WTC11 (cell line): ENCODE measurements around the gene DNMT3A. TPM values are rescaled to one million over a fixed set of nuclear protein-coding genes. Genes with fewer than 3 reads are reported as not detected.

ENCODE experiments used
- ATAC-seq: fragments of 200-7000 bp; cut with Tn5 transposase; 2 replicates; pipeline ENCODE4 v1.10.0; 2021; ENCODE audit warnings: mild to moderate bottlenecking, moderate library complexity
- CTCF ChIA-PET: fragments of 300-600 bp; sonication (Branson Sonifier 250); formaldehyde crosslinking; loops from one replicate; lab custom pipeline; 2021; ENCODE audit warnings: antibody characterized with exemption; lab: Charles Lee
- POLR2A ChIA-PET: fragments of 350-600 bp; sonication (Branson Sonifier 250); formaldehyde crosslinking; loops from one replicate; lab custom pipeline; 2021; ENCODE audit warnings: antibody characterized with exemption; lab: Charles Lee
- DNase-seq: peaks from one replicate; pipeline ENCODE4 v3.0.0; 2021; ENCODE audit warnings: low spot score
- H3K27ac Mint-ChIP-seq: 2 replicates; pipeline ENCODE4 v1.8.0; 2021; ENCODE audit warnings: mixed read lengths
- H3K27me3 Mint-ChIP-seq: 2 replicates; pipeline ENCODE4 v1.8.0; 2021; ENCODE audit warnings: low read depth, mild to moderate bottlenecking, moderate library complexity, mixed read lengths
- H3K36me3 Mint-ChIP-seq: 2 replicates; pipeline ENCODE4 v1.8.0; 2021; ENCODE audit warnings: mixed read lengths
- H3K4me1 Mint-ChIP-seq: 2 replicates; pipeline ENCODE4 v1.8.0; 2022; ENCODE audit warnings: mixed read lengths
- H3K4me3 Mint-ChIP-seq: 2 replicates; pipeline ENCODE4 v1.8.0; 2021; ENCODE audit warnings: mild to moderate bottlenecking, moderate library complexity, mixed read lengths
- H3K9me3 Mint-ChIP-seq: 2 replicates; pipeline ENCODE4 v1.8.0; 2021; ENCODE audit warnings: mixed read lengths
- AFF4 ChIP-seq: sonication (generic); formaldehyde crosslinking; IDR thresholded peaks from 2 replicates; pipeline ENCODE4 v1.8.1; 2023; ENCODE audit warnings: mild to moderate bottlenecking, missing genetic modification reagents, borderline replicate concordance
- E2F5 ChIP-seq: sonication (generic); formaldehyde crosslinking; IDR thresholded peaks from 2 replicates; pipeline ENCODE4 v1.8.1; 2022; ENCODE audit warnings: mild to moderate bottlenecking, moderate library complexity, missing genetic modification reagents
- ELF4 ChIP-seq: sonication (generic); formaldehyde crosslinking; IDR thresholded peaks from 2 replicates; pipeline ENCODE4 v1.8.1; 2022; ENCODE audit warnings: low read depth, mild to moderate bottlenecking, moderate library complexity, missing genetic modification reagents
- GTF2I ChIP-seq: fragments of 250-450 bp; sonication (Bioruptor Pico); conservative IDR thresholded peaks from 2 replicates; pipeline ENCODE4 v1.4.0; 2021; ENCODE audit warnings: mild to moderate bottlenecking
- NFATC4 ChIP-seq: fragments of 250-450 bp; sonication (Bioruptor Pico); IDR thresholded peaks from 2 replicates; pipeline ENCODE4 v1.9.0; 2021; ENCODE audit warnings: mild to moderate bottlenecking
- NR3C1 ChIP-seq: sonication (generic); formaldehyde crosslinking; conservative IDR thresholded peaks from 2 replicates; pipeline ENCODE4 v1.8.1; 2023; ENCODE audit warnings: low read depth, mild to moderate bottlenecking, missing genetic modification reagents
- OVOL2 ChIP-seq: fragments of 250-450 bp; sonication (Bioruptor Pico); IDR thresholded peaks from 2 replicates; pipeline ENCODE4 v1.9.0; 2021; ENCODE audit warnings: mild to moderate bottlenecking, borderline replicate concordance
- PRRX2 ChIP-seq: fragments of 250-450 bp; sonication (Bioruptor Pico); IDR thresholded peaks from 2 replicates; pipeline ENCODE4 v1.8.0; 2021; ENCODE audit warnings: mild to moderate bottlenecking
- ZBTB21 ChIP-seq: sonication (generic); formaldehyde crosslinking; IDR thresholded peaks from 2 replicates; pipeline ENCODE4 v1.8.1; 2023; ENCODE audit warnings: mild to moderate bottlenecking, missing genetic modification reagents, borderline replicate concordance
- ZBTB43 ChIP-seq: sonication (generic); formaldehyde crosslinking; IDR thresholded peaks from 2 replicates; pipeline ENCODE4 v1.8.1; 2023; ENCODE audit warnings: mild to moderate bottlenecking, missing genetic modification reagents
- ZNF121 ChIP-seq: sonication (generic); formaldehyde crosslinking; IDR thresholded peaks from 2 replicates; pipeline ENCODE4 v1.8.0; 2023; ENCODE audit warnings: missing genetic modification reagents
- ZNF416 ChIP-seq: fragments of 250-450 bp; sonication (Bioruptor Pico); IDR thresholded peaks from 2 replicates; pipeline ENCODE4 v1.9.0; 2021; ENCODE audit warnings: mild to moderate bottlenecking, inconsistent platforms
- ZNF423 ChIP-seq: fragments of 250-450 bp; sonication (Bioruptor Pico); IDR thresholded peaks from 2 replicates; pipeline ENCODE4 v2.1.2; 2022; ENCODE audit warnings: mild to moderate bottlenecking, moderate library complexity
- ZNF671 ChIP-seq: fragments of 250-450 bp; sonication (Bioruptor Pico); IDR thresholded peaks from 2 replicates; pipeline ENCODE4 v1.8.0; 2021; ENCODE audit warnings: mild to moderate bottlenecking
- total RNA-seq: library from RNA; stranded (reverse); gene quantifications from 3 replicates; pipeline ENCODE4 v1.2.3, GENCODE V29; 2021
- TF ChIP-seq, protein P1 (sequence below): sonication (generic); formaldehyde crosslinking; IDR thresholded peaks from 2 replicates; pipeline ENCODE4 v1.8.1; 2023; ENCODE audit warnings: mild to moderate bottlenecking, missing genetic modification reagents, moderate library complexity
- TF ChIP-seq, protein P2 (sequence below): sonication (generic); formaldehyde crosslinking; IDR thresholded peaks from 2 replicates; pipeline ENCODE4 v1.8.1; 2022; ENCODE audit warnings: low read depth, mild to moderate bottlenecking, moderate library complexity, missing genetic modification reagents, borderline replicate concordance
- TF ChIP-seq, protein P3 (sequence below): fragments of 250-450 bp; sonication (Bioruptor Pico); IDR thresholded peaks from 2 replicates; pipeline ENCODE4 v1.9.0; 2021; ENCODE audit warnings: moderate library complexity, mild to moderate bottlenecking, inconsistent platforms, borderline replicate concordance
- TF ChIP-seq, protein P4 (sequence below): fragments of 250-450 bp; sonication (Bioruptor Pico); IDR thresholded peaks from 2 replicates; pipeline ENCODE4 v1.8.0; 2021; ENCODE audit warnings: mild to moderate bottlenecking
- TF ChIP-seq, protein P5 (sequence below): sonication (generic); formaldehyde crosslinking; IDR thresholded peaks from 2 replicates; pipeline ENCODE4 v1.8.1; 2022; ENCODE audit warnings: missing genetic modification reagents, borderline replicate concordance

Gene DNMT3A
- total RNA-seq, 1 experiment from 2014 or later: 154 TPM

- peaks cover 12% of the 10 kb centered on the region for H3K4me1 Mint-ChIP-seq
- CTCF ChIA-PET: interaction anchor here (1.3 to 3.6 kb wide), 5 partner anchors 29 to 219 kb away, joined by 6 to 22 read pairs (median 11); no protein-coding TSS in a partner anchor
- no peaks in the 10 kb centered on the region for H3K9me3 Mint-ChIP-seq
- H3K36me3 Mint-ChIP-seq: no peaks in the 10 kb centered on the region
- H3K27ac Mint-ChIP-seq: no peak overlapping the region
- ATAC-seq (no peak), DNase-seq (no peak)
- H3K4me3 Mint-ChIP-seq: no peak overlapping the region
- POLR2A ChIA-PET: no interaction called here
- no peaks in the 10 kb centered on the region; the same call in 1 of the 2 replicates for H3K27me3 Mint-ChIP-seq
- TF ChIP-seq ZBTB43 (CRISPR knock-in tag) (no peak), PRRX2 (CRISPR knock-in tag) (no peak), NR3C1 (CRISPR knock-in tag) (no peak), ZNF671 (CRISPR knock-in tag) (no peak)
- TF ChIP-seq, protein P1, sequence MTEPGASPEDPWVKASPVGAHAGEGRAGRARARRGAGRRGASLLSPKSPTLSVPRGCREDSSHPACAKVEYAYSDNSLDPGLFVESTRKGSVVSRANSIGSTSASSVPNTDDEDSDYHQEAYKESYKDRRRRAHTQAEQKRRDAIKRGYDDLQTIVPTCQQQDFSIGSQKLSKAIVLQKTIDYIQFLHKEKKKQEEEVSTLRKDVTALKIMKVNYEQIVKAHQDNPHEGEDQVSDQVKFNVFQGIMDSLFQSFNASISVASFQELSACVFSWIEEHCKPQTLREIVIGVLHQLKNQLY (CRISPR knock-in tag): no peak
These were observed 147.1 kb downstream of the DNMT3A start for GRCh38 chr2:25194576-25195122.

DNA sequence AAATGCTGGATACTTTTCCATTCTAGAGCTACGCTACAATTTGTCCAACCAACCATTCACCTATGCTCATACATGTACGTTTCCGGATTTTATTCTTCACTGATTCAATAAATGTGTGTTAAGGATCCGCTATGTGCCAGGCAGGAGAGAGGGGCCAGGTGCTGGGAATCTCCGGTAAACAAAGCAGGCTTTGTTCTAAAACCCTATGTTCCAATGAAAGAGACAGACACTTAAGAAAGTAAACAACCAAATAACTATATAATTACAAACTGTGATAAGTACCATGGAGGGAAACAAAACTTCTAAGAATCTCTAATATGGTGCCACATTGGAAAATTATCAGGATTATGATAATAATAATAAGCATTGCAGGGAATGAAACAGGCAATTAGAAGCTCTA is 151.2 kb downstream of the DNMT3A start:
- no peak for DNase-seq
- H3K27me3 Mint-ChIP-seq: no peaks in the 10 kb centered on the region; the same call in 1 of the 2 replicates
- POLR2A ChIA-PET: no interaction called here
- H3K27ac Mint-ChIP-seq: no peak overlapping the region
- H3K4me1 Mint-ChIP-seq: peaks cover 7% of the 10 kb centered on the region
- ATAC-seq: no peak
- no peaks in the 10 kb centered on the region for H3K36me3 Mint-ChIP-seq
- TF ChIP-seq OVOL2 (CRISPR knock-in tag): no peak
- TF ChIP-seq E2F5 (CRISPR knock-in tag): no peak
- no peak for TF ChIP-seq ZBTB21
- TF ChIP-seq, protein P2, sequence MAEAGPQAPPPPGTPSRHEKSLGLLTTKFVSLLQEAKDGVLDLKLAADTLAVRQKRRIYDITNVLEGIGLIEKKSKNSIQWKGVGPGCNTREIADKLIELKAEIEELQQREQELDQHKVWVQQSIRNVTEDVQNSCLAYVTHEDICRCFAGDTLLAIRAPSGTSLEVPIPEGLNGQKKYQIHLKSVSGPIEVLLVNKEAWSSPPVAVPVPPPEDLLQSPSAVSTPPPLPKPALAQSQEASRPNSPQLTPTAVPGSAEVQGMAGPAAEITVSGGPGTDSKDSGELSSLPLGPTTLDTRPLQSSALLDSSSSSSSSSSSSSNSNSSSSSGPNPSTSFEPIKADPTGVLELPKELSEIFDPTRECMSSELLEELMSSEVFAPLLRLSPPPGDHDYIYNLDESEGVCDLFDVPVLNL: no peak
- no peak for TF ChIP-seq ZNF423 (CRISPR knock-in tag)
- H3K9me3 Mint-ChIP-seq: no peaks in the 10 kb centered on the region
- no peak overlapping the region for H3K4me3 Mint-ChIP-seq
- CTCF ChIA-PET: no interaction called here

DNA sequence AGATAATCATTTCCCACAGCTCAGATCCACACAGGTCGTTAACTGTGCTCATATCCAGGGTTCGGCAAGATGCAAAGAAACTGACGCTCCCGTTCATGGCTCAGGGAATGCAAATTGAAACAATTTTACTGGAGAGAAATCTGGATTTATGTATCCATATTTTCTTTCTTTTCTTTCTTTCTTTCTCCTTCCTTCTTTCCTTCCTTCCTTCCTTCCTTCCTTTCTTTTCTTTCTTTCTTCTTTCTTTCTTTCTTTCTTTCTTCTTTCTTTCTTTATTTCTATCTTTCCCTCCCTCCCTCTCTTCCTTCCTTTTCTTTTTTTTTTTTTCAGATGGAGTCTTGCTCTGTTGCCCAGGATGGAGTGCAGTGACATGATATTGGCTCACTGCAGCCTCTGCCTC is 153.3 kb downstream of the DNMT3A start:
- Mint-ChIP-seq H3K9me3 (no peaks in the 10 kb centered on the region), H3K27ac (no peak overlapping the region; the same call in 1 of the 2 replicates), H3K4me1 (peaks cover 9% of the 10 kb centered on the region), H3K36me3 (no peaks in the 10 kb centered on the region), H3K4me3 (no peak overlapping the region), H3K27me3 (no peaks in the 10 kb centered on the region; the same call in 1 of the 2 replicates)
- ATAC-seq (no peak), DNase-seq (no peak)
- ChIA-PET POLR2A (no interaction called here), CTCF (interaction anchor here (0.7 kb wide), 1 partner anchor 767 kb away, joined by 3 read pairs; no protein-coding TSS in a partner anchor)
- TF ChIP-seq GTF2I (CRISPR knock-in tag) (no peak), AFF4 (no peak), ELF4 (no peak), NFATC4 (no peak), ZBTB43 (CRISPR knock-in tag) (no peak), ZNF121 (CRISPR knock-in tag) (no peak), ZNF416 (CRISPR knock-in tag) (no peak)
- TF ChIP-seq, protein P3, sequence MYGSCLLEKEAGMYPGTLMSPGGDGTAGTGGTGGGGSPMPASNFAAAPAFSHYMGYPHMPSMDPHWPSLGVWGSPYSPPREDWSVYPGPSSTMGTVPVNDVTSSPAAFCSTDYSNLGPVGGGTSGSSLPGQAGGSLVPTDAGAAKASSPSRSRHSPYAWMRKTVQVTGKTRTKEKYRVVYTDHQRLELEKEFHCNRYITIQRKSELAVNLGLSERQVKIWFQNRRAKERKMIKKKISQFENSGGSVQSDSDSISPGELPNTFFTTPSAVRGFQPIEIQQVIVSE (CRISPR knock-in tag): no peak
- TF ChIP-seq, protein P4, sequence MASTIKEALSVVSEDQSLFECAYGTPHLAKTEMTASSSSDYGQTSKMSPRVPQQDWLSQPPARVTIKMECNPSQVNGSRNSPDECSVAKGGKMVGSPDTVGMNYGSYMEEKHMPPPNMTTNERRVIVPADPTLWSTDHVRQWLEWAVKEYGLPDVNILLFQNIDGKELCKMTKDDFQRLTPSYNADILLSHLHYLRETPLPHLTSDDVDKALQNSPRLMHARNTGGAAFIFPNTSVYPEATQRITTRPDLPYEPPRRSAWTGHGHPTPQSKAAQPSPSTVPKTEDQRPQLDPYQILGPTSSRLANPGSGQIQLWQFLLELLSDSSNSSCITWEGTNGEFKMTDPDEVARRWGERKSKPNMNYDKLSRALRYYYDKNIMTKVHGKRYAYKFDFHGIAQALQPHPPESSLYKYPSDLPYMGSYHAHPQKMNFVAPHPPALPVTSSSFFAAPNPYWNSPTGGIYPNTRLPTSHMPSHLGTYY: no peak
- TF ChIP-seq, protein P5, sequence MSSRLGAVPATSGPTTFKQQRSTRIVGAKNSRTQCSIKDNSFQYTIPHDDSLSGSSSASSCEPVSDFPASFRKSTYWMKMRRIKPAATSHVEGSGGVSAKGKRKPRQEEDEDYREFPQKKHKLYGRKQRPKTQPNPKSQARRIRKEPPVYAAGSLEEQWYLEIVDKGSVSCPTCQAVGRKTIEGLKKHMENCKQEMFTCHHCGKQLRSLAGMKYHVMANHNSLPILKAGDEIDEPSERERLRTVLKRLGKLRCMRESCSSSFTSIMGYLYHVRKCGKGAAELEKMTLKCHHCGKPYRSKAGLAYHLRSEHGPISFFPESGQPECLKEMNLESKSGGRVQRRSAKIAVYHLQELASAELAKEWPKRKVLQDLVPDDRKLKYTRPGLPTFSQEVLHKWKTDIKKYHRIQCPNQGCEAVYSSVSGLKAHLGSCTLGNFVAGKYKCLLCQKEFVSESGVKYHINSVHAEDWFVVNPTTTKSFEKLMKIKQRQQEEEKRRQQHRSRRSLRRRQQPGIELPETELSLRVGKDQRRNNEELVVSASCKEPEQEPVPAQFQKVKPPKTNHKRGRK (CRISPR knock-in tag): no peak
